Renal cortex interstitium (tissue), 11 donors: ENCODE measurements around the gene PSKH1. TPM values are rescaled to one million over a fixed set of nuclear protein-coding genes. Genes with fewer than 3 reads are reported as not detected.
A peak's percentile ranks its signal among the peaks of the same experiment; 100 is the strongest.
"Not testable (repeated sequence)": the region's sequence is repeated elsewhere in the genome, so short reads cannot be mapped to it uniquely, and the experiment has no call there.

Source experiments
- DNase-seq, 11 donors: peaks; one replicate each; pipeline ENCODE4 v3.0.0-alpha.2; 2013; ENCODE audit warnings: low read depth in 9 of 11, low spot score in 4 of 11; ENCODE audit errors: extremely low read depth in 1 of 11
- polyA plus RNA-seq, 3 donors: library from polyadenylated mRNA; unstranded; fragments of 120-200 nt; gene quantifications; one replicate each; pipeline ENCODE4 v1.2.1, GENCODE V29; 2013; ENCODE audit not compliant: insufficient read length in 3 of 3

The PSKH1 gene
- polyA plus RNA-seq, 3 donors: 31.2 to 40.9 (median 34.1) TPM

GRCh38 chr16:67914758-67915495 lies 21.9 kb downstream of the PSKH1 start:
- no peak for DNase-seq

GRCh38 chr16:67915496-67915769 lies 22.4 kb downstream of the PSKH1 start:
- DNase-seq: not testable (repeated sequence)

- no peak for DNase-seq
Measured at GRCh38 chr16:67915831-67916723, 23.0 kb downstream of the PSKH1 start.

GRCh38 chr16:67917140-67917851 lies 24.2 kb downstream of the PSKH1 start:
- no peak for DNase-seq

- DNase-seq: no peak
Measured at GRCh38 chr16:67917852-67918236, 24.8 kb downstream of the PSKH1 start.

GRCh38 chr16:67919622-67920221 lies 26.7 kb downstream of the PSKH1 start:
- no peak for DNase-seq

GRCh38 chr16:67922221-67922620 lies 29.2 kb downstream of the PSKH1 start:
- no peak for DNase-seq

- no peak for DNase-seq
Measured at GRCh38 chr16:67922740-67923139, 29.7 kb downstream of the PSKH1 start.

GRCh38 chr16:67923414-67924116 lies 30.5 kb downstream of the PSKH1 start:
- DNase-seq: no peak

GRCh38 chr16:67924140-67924906 lies 31.3 kb downstream of the PSKH1 start:
- DNase-seq: no peak

- no peak for DNase-seq
Measured at GRCh38 chr16:67926181-67926750, 33.2 kb downstream of the PSKH1 start.

- DNase-seq: no peak
Measured at GRCh38 chr16:67927131-67927941, 34.3 kb downstream of the PSKH1 start.

- DNase-seq: no peak
Measured at GRCh38 chr16:67928147-67928546, 35.1 kb downstream of the PSKH1 start.

- peak in 9 of 11 donors; percentile 31 to 51 (median 46) for DNase-seq
Measured at GRCh38 chr16:67928561-67929364, 35.7 kb downstream of the PSKH1 start.

- no peak for DNase-seq
Measured at GRCh38 chr16:67930191-67930590, 37.1 kb downstream of the PSKH1 start.

- no peak for DNase-seq
Measured at GRCh38 chr16:67930678-67931211, 37.7 kb downstream of the PSKH1 start.
